T-helper 9 cell (primary cell): ENCODE measurements around the gene ITGAX.
"Not testable (repeated sequence)": the region's sequence is repeated elsewhere in the genome, so short reads cannot be mapped to it uniquely, and the experiment has no call there.

ENCODE experiments used
- DNase-seq: peaks from one replicate; pipeline ENCODE4 v3.0.0-alpha.2; 2020

ITGAX gene

GRCh38 chr16:31412750-31413149 lies 57.8 kb downstream of the ITGAX start:
- no peak for DNase-seq

- no peak for DNase-seq
These were observed 58.4 kb downstream of the ITGAX start for GRCh38 chr16:31413381-31413780.

- no peak for DNase-seq
These were observed 59.0 kb downstream of the ITGAX start for GRCh38 chr16:31413943-31414342.

GRCh38 chr16:31414706-31415105 lies 59.7 kb downstream of the ITGAX start:
- DNase-seq, result no peak

GRCh38 chr16:31416371-31416770 lies 61.4 kb downstream of the ITGAX start:
- DNase-seq, result no peak

- DNase-seq, result not testable (repeated sequence)
These were observed 62.1 kb downstream of the ITGAX start for GRCh38 chr16:31417036-31417435.

GRCh38 chr16:31417916-31418315 lies 62.9 kb downstream of the ITGAX start:
- no peak for DNase-seq

GRCh38 chr16:31420037-31420436 lies 65.1 kb downstream of the ITGAX start:
- no peak for DNase-seq

GRCh38 chr16:31421587-31421986 lies 66.6 kb downstream of the ITGAX start:
- no peak for DNase-seq

GRCh38 chr16:31423241-31423640 lies 68.3 kb downstream of the ITGAX start:
- no peak for DNase-seq

GRCh38 chr16:31423801-31424200 lies 68.8 kb downstream of the ITGAX start:
- no peak for DNase-seq

GRCh38 chr16:31427441-31428278 lies 72.7 kb downstream of the ITGAX start:
- DNase-seq, result peak; percentile 31

GRCh38 chr16:31428279-31428597 lies 73.3 kb downstream of the ITGAX start, which contains the start of gene COX6A2:
Gene COX6A2 (minus strand): TSS chr16:31428360. CDS start chr16:31428325, 35 bp downstream.
- no peak for DNase-seq

- no peak for DNase-seq
These were observed 73.8 kb downstream of the ITGAX start for GRCh38 chr16:31428638-31429247.

GRCh38 chr16:31429314-31429713 lies 74.3 kb downstream of the ITGAX start:
- DNase-seq, result no peak

GRCh38 chr16:31429796-31430195 lies 74.8 kb downstream of the ITGAX start:
- no peak for DNase-seq

- DNase-seq, result no peak
These were observed 75.5 kb downstream of the ITGAX start for GRCh38 chr16:31430380-31431052.
